Measurements from ENCODE around the gene EIF1AX.

The EIF1AX gene

GRCh38 chrX:20124964-20125363 lies 16.7 kb downstream of the EIF1AX start:
- no peak for DNase-seq

DNA sequence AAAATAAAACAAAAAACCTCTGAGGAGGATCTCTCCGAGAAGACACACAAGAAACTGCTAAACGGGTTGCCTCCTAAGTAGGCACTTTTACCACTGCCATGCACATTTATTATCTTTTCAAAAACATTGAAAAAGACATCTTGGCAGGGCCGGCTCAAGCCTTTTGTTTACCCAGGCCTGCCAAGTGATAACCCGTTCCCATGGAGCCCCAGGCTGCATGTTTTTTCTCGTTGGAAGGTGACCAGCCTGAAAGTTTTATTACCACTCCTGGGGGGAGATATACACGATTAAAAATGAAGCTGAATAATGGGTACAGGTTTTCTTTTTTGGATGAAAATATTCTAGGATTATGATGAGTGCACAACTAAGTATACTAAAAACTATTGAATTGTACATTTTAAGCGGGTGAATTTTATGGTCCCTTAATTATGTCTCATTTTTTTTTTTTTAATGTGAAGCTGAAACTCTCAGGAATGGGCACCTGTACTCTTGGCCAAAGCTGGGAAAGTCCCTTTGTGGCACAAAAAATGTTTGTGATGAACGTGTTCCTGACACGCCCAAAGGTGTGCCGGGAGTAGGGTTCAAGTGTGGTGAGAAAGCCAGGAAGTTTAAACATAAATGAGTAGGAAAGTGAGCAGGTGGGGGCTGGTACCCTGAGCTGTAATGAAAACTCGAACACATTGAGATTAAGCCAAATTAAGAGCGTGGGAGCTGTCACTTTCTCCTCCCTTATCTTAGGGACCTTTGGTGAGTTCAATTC lies 23.4 kb downstream of the EIF1AX start:
- DNase-seq, result no peak

GRCh38 chrX:20116577-20117240 lies 24.9 kb downstream of the EIF1AX start, which contains the start of gene MAP7D2:
TSS of gene MAP7D2 (minus strand) at chrX:20116907. CDS start at chrX:20116879, 28 bp downstream.
- DNase-seq, result no peak

GRCh38 chrX:20116087-20116576 lies 25.5 kb downstream of the EIF1AX start:
- no peak for DNase-seq

DNA sequence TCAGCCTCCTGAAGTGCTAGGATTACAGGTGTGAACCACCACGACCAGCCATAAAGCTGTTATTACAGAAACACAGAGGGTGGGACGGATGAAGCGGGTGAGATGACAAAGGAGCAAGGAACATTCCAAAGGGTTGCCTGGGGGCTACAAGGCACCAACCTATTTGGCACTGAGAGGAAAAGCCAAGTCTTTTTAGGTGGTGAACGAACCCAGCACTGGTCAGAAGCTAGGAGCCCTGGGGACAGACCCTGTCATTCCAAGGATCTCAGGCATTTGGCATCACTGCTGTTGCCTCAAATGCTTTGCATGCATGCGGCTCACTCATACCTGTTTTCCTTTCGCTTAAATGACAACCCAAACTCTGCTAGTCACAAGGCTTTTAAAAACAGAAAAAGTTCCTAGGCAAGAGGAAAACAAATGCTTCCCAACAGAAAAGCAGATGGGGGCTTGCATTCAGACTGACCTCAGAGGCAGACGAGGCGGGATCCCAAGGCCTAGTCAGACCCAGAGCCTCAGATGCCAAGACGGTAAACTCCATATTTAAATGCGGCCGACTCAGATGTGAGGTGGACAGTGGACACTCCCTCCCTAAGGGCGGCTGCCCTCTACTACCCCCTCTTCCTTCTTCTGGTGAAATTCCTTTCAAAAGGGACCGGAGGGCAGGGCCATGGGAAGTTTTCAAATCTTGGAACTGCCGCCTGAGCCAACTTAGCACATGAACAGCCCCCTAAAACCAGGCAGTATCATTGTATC lies 29.4 kb downstream of the EIF1AX start:
- no peak for DNase-seq

GRCh38 chrX:20111271-20111670 lies 30.4 kb downstream of the EIF1AX start:
- DNase-seq, result no peak

DNA sequence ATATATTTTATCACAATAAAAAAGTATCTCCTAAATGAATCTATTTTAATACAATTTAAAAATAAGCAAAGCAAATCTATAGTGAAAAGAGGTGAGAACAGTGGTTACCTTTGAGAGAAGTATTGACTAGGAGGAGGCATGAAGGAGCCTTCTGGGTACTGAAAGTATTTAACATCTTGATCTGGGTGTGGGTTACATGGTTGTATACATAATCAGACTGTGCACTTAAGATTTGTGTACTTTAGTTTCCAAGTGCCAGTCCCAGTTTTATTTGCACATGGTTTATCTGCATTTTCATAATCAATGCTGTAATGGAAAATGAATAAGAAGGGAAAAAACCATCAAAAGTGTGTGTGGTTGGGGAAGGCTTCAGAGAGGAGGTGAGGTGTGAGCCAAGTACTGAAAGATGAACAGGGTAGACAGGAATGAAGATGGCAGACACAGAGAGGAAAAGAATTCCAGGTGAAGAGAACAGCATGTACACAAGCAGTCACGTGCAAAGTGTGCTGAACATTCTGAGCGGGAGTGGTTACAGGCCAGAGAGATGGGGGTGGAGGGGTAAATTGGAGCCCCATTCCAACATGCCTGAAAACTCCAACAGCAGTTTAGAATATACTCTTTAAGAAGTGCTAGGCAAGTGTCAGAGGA lies 39.6 kb downstream of the EIF1AX start:
- no peak for DNase-seq

GRCh38 chrX:20091499-20091898 lies 50.1 kb downstream of the EIF1AX start:
- no peak for DNase-seq

GRCh38 chrX:20089845-20090244 lies 51.8 kb downstream of the EIF1AX start:
- no peak for DNase-seq

- no peak for DNase-seq
These were observed 61.4 kb downstream of the EIF1AX start for GRCh38 chrX:20080277-20080676.

All from activated CD8-positive, alpha-beta memory T cell treated with anti-CD3 and anti-CD28 coated beads, Interleukin-2, amount 50 U/mL, for 48 hours (primary cell).